DOHH2 (cell line): ENCODE results near the gene PRORP.

ENCODE experiments used
- H3F3A ChIP-seq: fragments of 200-600 bp; sonication (generic), shearing (Covaris generic); 2 replicates; pipeline ENCODE4 v1.6.0; 2016; ENCODE audit warnings: antibody characterized with exemption, mild to moderate bottlenecking; ENCODE audit not compliant: control insufficient read depth, insufficient read depth
- H3K27ac ChIP-seq: fragments of 200-600 bp; sonication (generic); 2 replicates; pipeline ENCODE4 v1.5.1; 2014; ENCODE audit warnings: low read depth, mild to moderate bottlenecking, low read length, moderate library complexity
- H3K27me3 ChIP-seq: fragments of 200-600 bp; sonication (generic); 2 replicates; pipeline ENCODE4 v1.6.1; 2014; ENCODE audit warnings: mild to moderate bottlenecking, low read length, mixed read lengths; ENCODE audit not compliant: control insufficient read depth
- H3K36me3 ChIP-seq: fragments of 200-600 bp; sonication (generic); 2 replicates; pipeline ENCODE4 v1.6.1; 2014; ENCODE audit warnings: mild to moderate bottlenecking, low read length, moderate library complexity, mixed read lengths; ENCODE audit not compliant: control insufficient read depth
- H3K4me1 ChIP-seq: fragments of 200-600 bp; sonication (generic); 2 replicates; pipeline ENCODE4 v1.6.1; 2014; ENCODE audit warnings: mild to moderate bottlenecking, low read length, mixed read lengths; ENCODE audit not compliant: control insufficient read depth
- H3K4me2 ChIP-seq: fragments of 200-600 bp; sonication (generic); 2 replicates; pipeline ENCODE4 v1.6.0; 2014; ENCODE audit warnings: mild to moderate bottlenecking, low read length, moderate library complexity
- H3K4me3 ChIP-seq: fragments of 200-600 bp; sonication (generic); 2 replicates; pipeline ENCODE4 v1.5.1; 2014; ENCODE audit warnings: mild to moderate bottlenecking, low read length, mixed read lengths
- H3K79me2 ChIP-seq: fragments of 200-600 bp; sonication (generic); 2 replicates; pipeline ENCODE4 v1.6.1; 2014; ENCODE audit warnings: mild to moderate bottlenecking, low read length, mixed read lengths; ENCODE audit not compliant: control insufficient read depth
- H3K9me2 ChIP-seq: fragments of 200-600 bp; sonication (generic); replicated peaks from 2 replicates; pipeline ENCODE4 v1.6.1; 2014; ENCODE audit warnings: mild to moderate bottlenecking, low read length, mixed read lengths; ENCODE audit not compliant: control insufficient read depth
- H3K9me3 ChIP-seq: fragments of 200-600 bp; sonication (generic); 2 replicates; pipeline ENCODE4 v1.6.1; 2014; ENCODE audit warnings: antibody characterized with exemption, low read length, mixed read lengths; ENCODE audit not compliant: control insufficient read depth, insufficient read depth
- H4K20me1 ChIP-seq: fragments of 200-600 bp; sonication (generic); 2 replicates; pipeline ENCODE4 v1.6.0; 2014; ENCODE audit warnings: low read depth, mild to moderate bottlenecking, antibody characterized with exemption, low read length, moderate library complexity; ENCODE audit not compliant: control insufficient read depth, insufficient read depth
- CTCF ChIP-seq: fragments of 200-600 bp; sonication (generic); IDR thresholded peaks from one replicate; pipeline ENCODE4 v1.5.1; 2014; ENCODE audit warnings: antibody characterized with exemption, mild to moderate bottlenecking, low read depth, low read length; ENCODE audit not compliant: poor library complexity, severe bottlenecking
- EZH2phosphoT487 ChIP-seq: fragments of 200-600 bp; sonication (generic); IDR thresholded peaks from 2 replicates; pipeline ENCODE4 v1.6.1; 2017; ENCODE audit warnings: borderline replicate concordance, mild to moderate bottlenecking, antibody characterized with exemption, low read length, moderate library complexity, mixed read lengths

Gene PRORP

GRCh38 chr14:35121887-35122695 lies at the start of gene PRORP, which contains the start of gene PPP2R3C:
TSS of gene PRORP (plus strand) at chr14:35122552. CDS start at chr14:35123246, 694 bp downstream.
TSS of gene PPP2R3C (minus strand) at chr14:35121990. CDS start at chr14:35121959, 31 bp downstream.
- no peaks in the 10 kb centered on the region for H3K9me3 ChIP-seq
- peaks cover 28% of the 10 kb centered on the region for H3K36me3 ChIP-seq
- no peaks in the 10 kb centered on the region for H4K20me1 ChIP-seq
- peak within 1 kb of the TSS; percentile 92 for H3K4me3 ChIP-seq
- peaks cover 3% of the 10 kb centered on the region; the same call in 1 of the 2 replicates for H3F3A ChIP-seq
- TF ChIP-seq CTCF, result no peak
- no peak for TF ChIP-seq EZH2phosphoT487
- H3K9me2 ChIP-seq, result no peaks in the 10 kb centered on the region
- H3K4me2 ChIP-seq, result peak within 1 kb of the TSS; percentile 91
- peaks cover 39% of the 10 kb centered on the region for H3K4me1 ChIP-seq
- no peaks in the 10 kb centered on the region for H3K27me3 ChIP-seq
- H3K27ac ChIP-seq, result peak within 1 kb of the TSS; percentile 92
- H3K79me2 ChIP-seq, result peaks cover 57% of the 10 kb centered on the region

GRCh38 chr14:35073486-35073885 lies 48.9 kb upstream of the PRORP start:
- Histone ChIP-seq H3K4me2 (no peak overlapping the region), H3K9me2 (no peaks in the 10 kb centered on the region), H4K20me1 (no peaks in the 10 kb centered on the region), H3K4me1 (peaks cover 13% of the 10 kb centered on the region), H3K79me2 (no peaks in the 10 kb centered on the region), H3K9me3 (no peaks in the 10 kb centered on the region), H3F3A (no peaks in the 10 kb centered on the region), H3K27ac (no peak overlapping the region), H3K27me3 (no peaks in the 10 kb centered on the region), H3K36me3 (no peaks in the 10 kb centered on the region), H3K4me3 (no peak overlapping the region)
- TF ChIP-seq EZH2phosphoT487 (no peak), CTCF (no peak)

GRCh38 chr14:35078082-35078481 lies 44.3 kb upstream of the PRORP start:
- H3K36me3 ChIP-seq, result no peaks in the 10 kb centered on the region; the same call in 1 of the 2 replicates
- no peaks in the 10 kb centered on the region for H3K9me3 ChIP-seq
- H3K9me2 ChIP-seq, result no peaks in the 10 kb centered on the region
- no peak overlapping the region for H3K27ac ChIP-seq
- H3K79me2 ChIP-seq, result no peaks in the 10 kb centered on the region
- H3K4me3 ChIP-seq, result no peak overlapping the region
- no peaks in the 10 kb centered on the region for H3K27me3 ChIP-seq
- H3F3A ChIP-seq, result peaks cover 3% of the 10 kb centered on the region; the same call in 1 of the 2 replicates
- H4K20me1 ChIP-seq, result no peaks in the 10 kb centered on the region
- H3K4me1 ChIP-seq, result no peaks in the 10 kb centered on the region
- TF ChIP-seq CTCF (no peak), EZH2phosphoT487 (no peak)
- H3K4me2 ChIP-seq, result no peak overlapping the region
